GM18507 (cell line): ENCODE measurements around the gene MYLK.
"Not testable (repeated sequence)": the region's sequence is repeated elsewhere in the genome, so short reads cannot be mapped to it uniquely, and the experiment has no call there.

Experiments
- DNase-seq: peaks from one replicate; pipeline ENCODE4 v3.0.0; 2011; ENCODE audit warnings: low read depth; ENCODE audit not compliant: insufficient read length; ENCODE audit errors: extremely low spot score
- FAIRE-seq: peaks from 2 replicates; lab custom pipeline; 2011; peaks lifted over from hg19 to GRCh38; lab: Jason Lieb, UNC

The MYLK gene

GRCh38 chr3:123717451-123717850, 166.7 kb downstream of the MYLK start:
- DNase-seq, FAIRE-seq: not testable (repeated sequence)

- FAIRE-seq (no peak), DNase-seq (no peak)
Observed at GRCh38 chr3:123716411-123716810, 167.7 kb downstream of the MYLK start.

- FAIRE-seq = no peak
- no peak for DNase-seq
Observed at GRCh38 chr3:123713211-123713610, 170.9 kb downstream of the MYLK start.

DNA sequence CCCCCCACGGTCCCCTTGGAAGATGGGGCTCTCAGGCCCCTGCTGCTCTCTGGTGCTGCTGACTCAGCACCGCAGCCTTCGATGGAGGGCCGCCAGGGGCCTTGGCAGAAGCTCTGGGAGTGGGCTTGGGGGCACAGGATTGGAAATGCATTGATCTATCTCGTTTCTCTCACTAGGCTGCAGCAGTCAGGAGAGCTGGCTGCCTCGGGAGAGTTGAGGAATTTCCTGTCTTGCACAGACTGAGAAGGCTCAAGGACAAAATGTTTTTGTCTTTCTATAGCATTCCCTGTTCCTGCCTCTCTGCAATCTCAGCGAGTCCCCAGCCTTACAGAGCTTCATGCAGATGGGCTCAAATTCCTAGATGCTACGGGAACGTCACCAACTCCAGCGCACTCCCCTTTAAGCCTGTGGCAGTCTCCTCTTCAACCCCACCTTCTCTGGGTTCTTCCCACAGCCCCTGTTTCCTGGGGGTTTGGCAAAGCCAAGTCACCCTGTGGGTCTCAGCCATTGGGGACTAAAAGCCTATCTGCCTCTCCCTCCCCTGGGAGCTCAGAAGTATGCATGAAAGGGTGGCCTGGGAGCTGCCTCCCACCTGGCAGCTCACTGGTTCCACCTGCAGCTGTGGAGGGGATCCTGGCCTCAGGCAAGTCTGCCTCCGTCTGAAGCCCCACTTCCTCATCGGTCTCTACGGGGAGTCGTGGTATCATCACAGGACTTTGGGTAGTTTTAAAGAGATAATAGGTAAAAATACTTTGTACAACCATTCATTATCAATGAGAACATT, 171.9 kb downstream of the MYLK start:
- no peak for FAIRE-seq
- DNase-seq = no peak

- FAIRE-seq (no peak), DNase-seq (no peak)
Observed at GRCh38 chr3:123711356-123711755, 172.8 kb downstream of the MYLK start.

DNA sequence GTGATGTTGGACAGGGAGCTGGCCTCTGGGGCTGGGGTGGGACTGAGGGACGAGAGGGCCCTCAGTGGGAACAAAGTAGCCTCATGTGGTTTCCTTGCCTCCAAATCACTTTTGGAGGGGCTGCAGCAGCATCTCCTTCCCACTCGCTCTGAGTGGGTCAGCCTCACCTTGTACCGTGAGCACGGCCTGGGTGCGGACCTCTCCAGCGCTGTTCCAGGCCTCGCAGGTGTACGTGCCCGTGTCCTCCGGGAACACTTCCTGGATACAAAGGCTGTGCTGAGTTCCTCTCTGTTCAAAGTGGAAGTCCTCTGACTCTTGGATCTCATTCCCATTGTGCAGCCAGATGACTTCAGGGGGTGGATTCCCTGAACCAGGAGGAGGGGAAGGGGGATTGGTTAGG, 175.6 kb downstream of the MYLK start:
- no peak for DNase-seq
- no peak for FAIRE-seq

GRCh38 chr3:123707641-123708040, 176.5 kb downstream of the MYLK start:
- not testable (repeated sequence) for FAIRE-seq, DNase-seq

DNA sequence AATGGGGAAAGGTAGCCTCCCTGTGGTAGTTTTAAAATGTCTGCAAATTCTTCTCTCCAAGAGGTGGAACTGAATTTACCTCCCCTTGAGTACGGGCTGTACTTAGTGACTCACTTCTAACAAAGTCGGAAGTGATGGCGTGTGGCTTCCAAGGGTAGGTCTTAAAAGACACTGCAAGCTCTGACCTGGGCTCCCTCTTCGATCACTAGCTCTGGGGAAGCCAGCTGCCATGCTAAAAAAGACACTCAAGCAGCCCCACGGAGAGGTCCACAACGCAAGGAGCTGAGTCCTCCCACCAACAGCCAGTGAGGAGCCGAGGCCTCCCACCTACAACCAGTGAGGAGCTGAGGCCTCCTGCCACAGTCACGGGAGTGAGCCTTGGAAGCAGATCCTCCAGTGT, 177.3 kb downstream of the MYLK start:
- no peak for FAIRE-seq

GRCh38 chr3:123705488-123706285, 178.4 kb downstream of the MYLK start:
- no peak for FAIRE-seq

More for the DNA sequence above, 177.3 kb downstream of the MYLK start:
- DNase-seq = no peak

DNA sequence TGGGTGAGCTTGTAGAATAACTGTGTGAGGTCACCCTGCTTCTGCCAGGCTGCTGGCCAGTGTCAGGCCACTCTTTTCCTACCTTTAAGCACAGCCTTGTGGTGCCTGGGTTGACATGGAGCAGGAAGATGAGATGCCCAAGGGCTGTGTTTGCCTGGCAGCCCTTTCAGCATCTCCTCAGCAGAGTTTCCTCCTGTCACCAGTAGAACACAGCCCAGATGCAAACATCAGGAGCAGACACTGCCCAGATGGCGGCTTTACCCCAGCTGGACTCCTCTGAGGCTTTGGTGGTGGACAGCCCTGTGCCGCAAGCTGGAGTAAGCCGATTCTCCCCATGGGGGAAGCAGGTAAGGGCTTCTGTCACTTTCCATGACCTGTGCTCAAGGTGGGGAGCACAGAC, 180.5 kb downstream of the MYLK start:
- FAIRE-seq, DNase-seq: not testable (repeated sequence)

More at GRCh38 chr3:123705488-123706285, 178.4 kb downstream of the MYLK start:
- DNase-seq = no peak

DNA sequence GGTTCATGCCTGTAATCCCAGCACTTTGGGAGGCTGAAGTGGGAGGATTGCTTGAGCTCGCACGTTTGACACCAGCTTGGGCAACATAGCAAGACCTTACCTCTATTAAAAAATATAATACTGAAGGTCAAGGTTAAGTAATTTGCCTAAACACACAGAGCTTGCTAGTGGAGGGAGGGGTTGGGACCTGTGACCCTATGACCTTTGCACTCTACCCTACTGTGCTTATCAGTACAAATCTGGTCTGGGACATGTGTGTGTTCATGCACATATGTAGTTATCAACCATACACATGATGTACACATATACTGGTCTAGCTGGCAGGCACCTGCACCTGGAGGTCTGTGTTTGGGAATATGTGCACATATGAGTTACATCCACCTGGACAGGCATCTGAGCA, 181.4 kb downstream of the MYLK start:
- FAIRE-seq (no peak), DNase-seq (no peak)

- FAIRE-seq = not testable (repeated sequence)
Observed at GRCh38 chr3:123702057-123702456, 182.1 kb downstream of the MYLK start.

GRCh38 chr3:123700791-123701722, 183.1 kb downstream of the MYLK start:
- no peak for FAIRE-seq
- no peak for DNase-seq

More at GRCh38 chr3:123702057-123702456, 182.1 kb downstream of the MYLK start:
- DNase-seq = not testable (repeated sequence)

DNA sequence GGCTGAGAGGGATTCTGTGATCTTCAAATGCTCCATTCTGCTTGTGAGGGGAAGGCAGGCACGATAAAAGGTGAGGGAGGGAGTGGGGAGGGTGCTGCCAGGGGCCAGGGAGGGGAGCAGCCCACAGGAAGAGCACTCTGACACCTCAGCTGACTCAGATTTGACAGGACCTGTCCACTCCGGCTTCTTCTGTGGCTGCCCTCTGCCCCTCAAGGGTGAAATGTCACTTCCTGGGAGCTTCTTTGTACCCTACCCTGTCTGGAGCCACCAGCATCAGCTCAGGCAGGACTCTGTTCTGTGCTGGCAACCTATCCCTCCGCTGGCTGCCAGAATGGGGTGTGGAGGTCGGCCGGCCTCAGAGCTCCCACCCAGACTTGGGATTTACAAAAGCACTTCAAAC, 185.3 kb downstream of the MYLK start:
- FAIRE-seq (no peak), DNase-seq (no peak)

- DNase-seq = no peak
- FAIRE-seq = no peak
Observed at GRCh38 chr3:123696808-123697207, 187.3 kb downstream of the MYLK start.

GRCh38 chr3:123695731-123696640, 188.1 kb downstream of the MYLK start:
- DNase-seq (no peak), FAIRE-seq (no peak)

- FAIRE-seq = no peak
- no peak for DNase-seq
Observed at GRCh38 chr3:123695152-123695551, 189.0 kb downstream of the MYLK start.

DNA sequence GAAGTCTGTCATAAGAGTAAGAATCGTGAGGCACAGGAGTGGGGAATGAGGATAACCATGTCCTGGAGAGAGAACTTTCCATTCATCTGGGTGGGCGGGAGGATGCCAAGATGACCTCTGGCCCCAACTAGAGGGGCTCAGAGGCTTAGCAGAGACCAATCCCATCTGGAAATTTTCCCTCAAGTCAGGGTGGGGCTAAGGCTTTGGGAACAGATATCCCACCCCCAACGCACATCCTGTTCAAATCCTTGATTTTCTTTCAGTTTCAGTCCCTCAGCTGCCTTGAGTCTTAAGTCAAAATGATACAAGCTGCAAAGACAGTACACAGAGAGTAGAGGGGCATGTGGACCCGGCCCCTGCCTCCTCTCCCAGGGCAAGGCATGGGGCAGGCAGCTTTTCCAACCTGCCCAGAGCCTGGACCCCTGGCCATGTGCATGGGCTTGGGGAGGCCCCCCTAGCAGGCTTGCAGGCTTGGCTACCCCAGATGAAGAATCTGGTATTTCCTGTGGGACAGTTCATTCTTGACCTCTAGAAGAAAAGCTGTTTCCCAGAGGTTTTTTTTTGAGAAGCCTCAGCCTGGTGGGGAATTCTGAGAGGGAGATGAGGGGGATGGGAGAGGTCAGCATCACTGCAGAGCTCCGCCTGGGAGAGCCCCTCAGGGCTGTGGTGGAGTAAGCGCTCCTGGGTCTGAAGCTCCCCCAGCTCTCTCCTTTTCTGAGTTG, 189.6 kb downstream of the MYLK start:
- DNase-seq (no peak), FAIRE-seq (no peak)
